Calu3 (cell line): Measurements from ENCODE around the gene NR2F1. TPM values are rescaled to one million over a fixed set of nuclear protein-coding genes. Genes with fewer than 3 reads are reported as not detected.

ENCODE experiments used
- BruUV-seq: library from RNA; stranded (reverse); fragments of 400-500 nt; replicated peaks from 2 replicates; lab custom pipeline; 2021; lab: Mats Ljungman, UMichigan
- CTCF ChIA-PET: fragments of 300-600 bp; sonication (Branson Sonifier 250); formaldehyde crosslinking; loops from one replicate; lab custom pipeline; 2022; ENCODE audit warnings: antibody characterized with exemption; lab: Charles Lee
- DNase-seq: peaks from one replicate; pipeline ENCODE4 v3.0.0; 2022
- H3K27ac Mint-ChIP-seq: one replicate; pipeline ENCODE4 v1.8.0; 2022; ENCODE audit warnings: mixed read lengths; ENCODE audit not compliant: unreplicated experiment
- H3K27me3 Mint-ChIP-seq: one replicate; pipeline ENCODE4 v1.8.0; 2022; ENCODE audit warnings: mixed read lengths; ENCODE audit not compliant: unreplicated experiment
- H3K36me3 Mint-ChIP-seq: one replicate; pipeline ENCODE4 v1.8.0; 2022; ENCODE audit warnings: mild to moderate bottlenecking, moderate library complexity, mixed read lengths; ENCODE audit not compliant: insufficient read depth, unreplicated experiment
- H3K4me1 Mint-ChIP-seq: one replicate; pipeline ENCODE4 v1.8.0; 2022; ENCODE audit warnings: mild to moderate bottlenecking, low read depth, mixed read lengths; ENCODE audit not compliant: unreplicated experiment
- H3K4me3 Mint-ChIP-seq: one replicate; pipeline ENCODE4 v1.8.0; 2022; ENCODE audit warnings: mild to moderate bottlenecking, low read depth, moderate library complexity, mixed read lengths; ENCODE audit not compliant: unreplicated experiment
- H3K9me3 Mint-ChIP-seq: one replicate; pipeline ENCODE4 v1.8.0; 2022; ENCODE audit warnings: low read depth, mixed read lengths; ENCODE audit not compliant: unreplicated experiment
- CTCF ChIP-seq: fragments of 200-600 bp; IDR thresholded peaks from one replicate; pipeline ENCODE4 v1.8.0; 2022; ENCODE audit warnings: antibody characterized with exemption; ENCODE audit not compliant: unreplicated experiment
- intact Hi-C: fragments of 100-400 bp; cut with micrococcal nuclease; formaldehyde crosslinking; loops from one replicate; pipeline ENCODE4 v1.10.0; 2022; ENCODE audit not compliant: unreplicated experiment
- total RNA-seq: library from RNA; stranded (reverse); gene quantifications from 2 replicates; pipeline ENCODE4 v1.2.3, GENCODE V29; 2022

NR2F1 gene
- total RNA-seq, 1 experiment from 2014 or later, result 29.1 TPM

GRCh38 chr5:93573354-93574351 is 9.4 kb upstream of the NR2F1 start:
- CTCF ChIA-PET, result no interaction called here
- TF ChIP-seq CTCF, result no peak
- BruUV-seq, result no TSS peak
- no peak for DNase-seq
- peaks cover 5% of the 10 kb centered on the region for H3K36me3 Mint-ChIP-seq
- intact Hi-C loops, result no loop called here
- H3K27ac Mint-ChIP-seq, result no peak overlapping the region
- H3K9me3 Mint-ChIP-seq, result no peaks in the 10 kb centered on the region
- no peaks in the 10 kb centered on the region for H3K4me1 Mint-ChIP-seq
- H3K27me3 Mint-ChIP-seq, result no peaks in the 10 kb centered on the region
- H3K4me3 Mint-ChIP-seq, result no peak overlapping the region

- Mint-ChIP-seq H3K9me3 (no peaks in the 10 kb centered on the region), H3K4me1 (no peaks in the 10 kb centered on the region), H3K27ac (no peak overlapping the region), H3K4me3 (no peak overlapping the region), H3K27me3 (no peaks in the 10 kb centered on the region), H3K36me3 (peaks cover 5% of the 10 kb centered on the region)
- no peak for DNase-seq
- intact Hi-C loops, result no loop called here
- BruUV-seq, result no TSS peak
- CTCF ChIA-PET, result no interaction called here
- no peak for TF ChIP-seq CTCF
These were observed 8.3 kb upstream of the NR2F1 start for GRCh38 chr5:93574491-93575305.

- CTCF ChIA-PET, result interaction anchor here (0.6 kb wide), 1 partner anchor 93 kb away, joined by 3 read pairs; no protein-coding TSS in a partner anchor
- Mint-ChIP-seq H3K27ac (no peak overlapping the region), H3K36me3 (peaks cover 5% of the 10 kb centered on the region), H3K27me3 (no peaks in the 10 kb centered on the region), H3K9me3 (no peaks in the 10 kb centered on the region), H3K4me1 (no peaks in the 10 kb centered on the region), H3K4me3 (no peak overlapping the region)
- intact Hi-C loops, result no loop called here
- no peak for TF ChIP-seq CTCF
- DNase-seq, result no peak
- BruUV-seq, result no TSS peak
These were observed 7.3 kb upstream of the NR2F1 start for GRCh38 chr5:93575461-93576414.
